Hepatocyte (in vitro differentiated cells): ENCODE results near the gene ATP5IF1. TPM values are rescaled to one million over a fixed set of nuclear protein-coding genes. Genes with fewer than 3 reads are reported as not detected.

ENCODE experiments used
- DNase-seq: peaks from one replicate; pipeline ENCODE4 v3.0.0-alpha.2; 2016; ENCODE audit warnings: low spot score
- H2AFZ ChIP-seq: fragments of 200-600 bp; sonication (generic); 2 replicates; pipeline ENCODE4 v1.6.0; 2016; ENCODE audit warnings: antibody characterized with exemption, mild to moderate bottlenecking
- H3K27ac ChIP-seq: fragments of 200-600 bp; sonication (generic); 2 replicates; pipeline ENCODE4 v1.5.1; 2016; ENCODE audit warnings: mild to moderate bottlenecking
- H3K27me3 ChIP-seq: fragments of 200-600 bp; sonication (generic); 2 replicates; pipeline ENCODE4 v1.6.1; 2016
- H3K36me3 ChIP-seq: fragments of 200-600 bp; sonication (generic); replicated peaks from 2 replicates; pipeline ENCODE4 v1.5.1; 2016; ENCODE audit warnings: low read depth; ENCODE audit not compliant: insufficient read depth
- H3K4me1 ChIP-seq: fragments of 200-600 bp; sonication (generic); 2 replicates; pipeline ENCODE4 v1.5.1; 2016; ENCODE audit warnings: mild to moderate bottlenecking, moderate library complexity; ENCODE audit not compliant: insufficient read depth
- H3K4me2 ChIP-seq: fragments of 200-600 bp; sonication (generic); 2 replicates; pipeline ENCODE4 v1.6.0; 2016
- H3K4me3 ChIP-seq: fragments of 200-600 bp; sonication (generic); 2 replicates; pipeline ENCODE4 v1.5.1; 2016; ENCODE audit warnings: mild to moderate bottlenecking
- H3K79me2 ChIP-seq: fragments of 200-600 bp; sonication (generic); 2 replicates; pipeline ENCODE4 v1.6.0; 2017; ENCODE audit warnings: mild to moderate bottlenecking
- H3K9me2 ChIP-seq: fragments of 200-600 bp; sonication (generic); replicated peaks from 2 replicates; pipeline ENCODE4 v1.6.0; 2017; ENCODE audit warnings: mild to moderate bottlenecking; ENCODE audit not compliant: insufficient read depth
- H3K9me3 ChIP-seq: fragments of 200-600 bp; sonication (generic); 2 replicates; pipeline ENCODE4 v1.5.1; 2016; ENCODE audit warnings: low read depth, mild to moderate bottlenecking
- H4K20me1 ChIP-seq: fragments of 200-600 bp; sonication (generic); 2 replicates; pipeline ENCODE4 v1.6.0; 2016; ENCODE audit warnings: mild to moderate bottlenecking; ENCODE audit not compliant: insufficient read depth, poor library complexity, severe bottlenecking
- EZH2 ChIP-seq: fragments of 200-600 bp; sonication (generic); IDR thresholded peaks from 2 replicates; pipeline ENCODE4 v1.6.1; 2016; ENCODE audit warnings: antibody characterized with exemption, mild to moderate bottlenecking, borderline replicate concordance
- EZH2phosphoT487 ChIP-seq: fragments of 200-600 bp; sonication (generic); IDR thresholded peaks from one replicate; pipeline ENCODE4 v1.6.1; 2018; ENCODE audit warnings: antibody characterized with exemption, mild to moderate bottlenecking, low read depth, moderate library complexity; ENCODE audit not compliant: unreplicated experiment, severe bottlenecking
- WGBS: methylation state at CpG from one replicate; pipeline ENCODE4 v1.1.6; 2016; ENCODE audit warnings: low lambda C conversion rate; ENCODE audit errors: missing lambda C conversion rate; 5-methylcytosine and 5-hydroxymethylcytosine counted together
- polyA plus RNA-seq: library from polyadenylated mRNA; unstranded; fragments of >200 nt; fragmentation: Nextera tagmentation; extraction: Ambion mirVana; gene quantifications from 2 replicates; pipeline ENCODE4 v1.2.1, GENCODE V29; 2016
- total RNA-seq: library from RNA; depleted of rRNA; stranded (reverse); fragments of >200 nt; gene quantifications from 2 replicates; pipeline ENCODE4 v1.2.3, GENCODE V29; 2014
- TF ChIP-seq, protein P1 (sequence below): fragments of 200-600 bp; sonication (generic); IDR thresholded peaks from 2 replicates; pipeline ENCODE4 v1.5.1; 2016; ENCODE audit warnings: antibody characterized with exemption, mild to moderate bottlenecking; ENCODE audit not compliant: poor library complexity

ATP5IF1 gene
- total and polyA plus RNA-seq, 2 experiments from 2014 or later: 249 to 503 TPM

DNA sequence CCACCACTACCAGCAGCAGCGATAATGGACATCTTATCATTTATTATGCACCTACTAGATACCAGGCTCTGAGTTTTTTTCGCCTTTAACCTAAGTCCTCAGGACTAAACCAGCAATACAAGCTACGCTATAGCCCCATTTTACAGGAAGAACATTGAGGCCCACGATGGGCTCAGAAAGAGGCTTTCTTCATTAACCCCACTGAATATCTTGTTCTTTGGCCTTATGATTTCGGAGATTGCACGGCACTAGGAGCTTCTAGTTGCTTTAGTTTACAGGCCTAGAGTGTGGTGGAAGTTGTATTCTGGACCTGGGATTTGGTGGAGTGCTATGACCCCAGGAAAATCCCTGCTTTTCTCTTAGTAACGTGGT, 24.9 kb downstream of the ATP5IF1 start:
- H3K27ac ChIP-seq: peak overlapping the region; percentile 91

DNA sequence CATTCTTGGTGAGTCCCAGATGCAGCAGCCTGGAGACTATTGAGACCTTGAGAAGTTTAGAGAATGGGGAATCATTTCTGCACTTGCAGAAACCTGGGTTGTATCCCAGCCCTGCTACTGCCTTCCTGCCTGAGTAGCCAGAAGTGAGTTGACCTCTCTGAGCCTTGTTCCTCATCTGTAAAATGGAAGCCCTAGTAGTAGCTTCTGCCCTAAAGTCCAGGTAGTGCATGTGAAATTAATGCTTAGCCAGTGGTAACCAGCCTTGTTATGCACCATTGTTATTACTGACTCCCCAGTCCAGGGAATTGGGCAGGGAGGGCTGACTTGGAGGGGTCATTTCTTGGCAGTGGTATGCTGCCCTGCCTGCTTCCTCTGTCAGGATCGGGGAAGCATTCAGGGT, 29.0 kb downstream of the ATP5IF1 start:
- peaks cover 100% of the 10 kb centered on the region for H3K79me2 ChIP-seq
- H3K4me1 ChIP-seq: peaks cover 31% of the 10 kb centered on the region
- TF ChIP-seq EZH2phosphoT487 (no peak), EZH2 (no peak)
- TF ChIP-seq, protein P1, sequence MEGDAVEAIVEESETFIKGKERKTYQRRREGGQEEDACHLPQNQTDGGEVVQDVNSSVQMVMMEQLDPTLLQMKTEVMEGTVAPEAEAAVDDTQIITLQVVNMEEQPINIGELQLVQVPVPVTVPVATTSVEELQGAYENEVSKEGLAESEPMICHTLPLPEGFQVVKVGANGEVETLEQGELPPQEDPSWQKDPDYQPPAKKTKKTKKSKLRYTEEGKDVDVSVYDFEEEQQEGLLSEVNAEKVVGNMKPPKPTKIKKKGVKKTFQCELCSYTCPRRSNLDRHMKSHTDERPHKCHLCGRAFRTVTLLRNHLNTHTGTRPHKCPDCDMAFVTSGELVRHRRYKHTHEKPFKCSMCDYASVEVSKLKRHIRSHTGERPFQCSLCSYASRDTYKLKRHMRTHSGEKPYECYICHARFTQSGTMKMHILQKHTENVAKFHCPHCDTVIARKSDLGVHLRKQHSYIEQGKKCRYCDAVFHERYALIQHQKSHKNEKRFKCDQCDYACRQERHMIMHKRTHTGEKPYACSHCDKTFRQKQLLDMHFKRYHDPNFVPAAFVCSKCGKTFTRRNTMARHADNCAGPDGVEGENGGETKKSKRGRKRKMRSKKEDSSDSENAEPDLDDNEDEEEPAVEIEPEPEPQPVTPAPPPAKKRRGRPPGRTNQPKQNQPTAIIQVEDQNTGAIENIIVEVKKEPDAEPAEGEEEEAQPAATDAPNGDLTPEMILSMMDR: no peak
- no peaks in the 10 kb centered on the region for H3K36me3 ChIP-seq
- H3K4me3 ChIP-seq: no peak overlapping the region
- DNase-seq: no peak
- 90% methylated on average over 1 of the region's 1 CpG for WGBS
- peak overlapping the region; percentile 86 for H3K4me2 ChIP-seq
- no peak overlapping the region for H3K27ac ChIP-seq
- no peaks in the 10 kb centered on the region for H3K9me2 ChIP-seq
- no peaks in the 10 kb centered on the region for H3K9me3 ChIP-seq
- no peaks in the 10 kb centered on the region for H3K27me3 ChIP-seq
- peaks cover 97% of the 10 kb centered on the region for H4K20me1 ChIP-seq
- no peak overlapping the region for H2AFZ ChIP-seq

More for the DNA sequence above, 24.9 kb downstream of the ATP5IF1 start:
- no peaks in the 10 kb centered on the region for H3K36me3 ChIP-seq
- no peaks in the 10 kb centered on the region for H3K9me2 ChIP-seq
- 35% methylated on average over 7 of the region's 7 CpGs for WGBS
- peak overlapping the region; percentile 86 for H3K4me2 ChIP-seq
- H3K27me3 ChIP-seq: no peaks in the 10 kb centered on the region
- H3K4me1 ChIP-seq: peaks cover 15% of the 10 kb centered on the region
- TF ChIP-seq, protein P1: no peak
- TF ChIP-seq EZH2phosphoT487: no peak
- H3K79me2 ChIP-seq: peaks cover 64% of the 10 kb centered on the region
- H3K9me3 ChIP-seq: no peaks in the 10 kb centered on the region
- DNase-seq: no peak
- no peak overlapping the region for H2AFZ ChIP-seq
- H4K20me1 ChIP-seq: peaks cover 57% of the 10 kb centered on the region
- H3K4me3 ChIP-seq: peak overlapping the region; percentile 83

DNA sequence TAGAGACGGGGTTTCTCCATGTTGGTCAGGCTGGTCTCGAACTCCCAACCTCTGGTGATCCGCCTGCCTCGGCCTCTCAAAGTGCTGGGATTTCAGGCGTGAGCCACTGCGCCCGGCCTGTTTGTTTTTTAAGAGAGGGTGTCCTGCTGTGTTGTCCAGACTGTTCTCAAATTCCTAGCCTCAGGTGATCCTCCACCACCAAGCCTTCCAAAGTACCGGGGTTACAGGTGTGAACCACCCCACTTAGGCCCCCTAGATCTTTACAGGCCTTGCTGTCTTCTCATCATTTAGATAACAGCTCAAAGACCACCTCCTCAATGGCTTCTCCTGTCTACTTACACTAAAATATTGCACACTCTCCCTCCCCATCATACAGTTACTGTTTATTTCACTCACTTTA, 29.7 kb downstream of the ATP5IF1 start:
- peak overlapping the region; percentile 86 for H3K4me2 ChIP-seq
- 83% methylated on average over 8 of the region's 8 CpGs for WGBS
- TF ChIP-seq EZH2 (no peak), EZH2phosphoT487 (no peak)
- TF ChIP-seq, protein P1: no peak

DNA sequence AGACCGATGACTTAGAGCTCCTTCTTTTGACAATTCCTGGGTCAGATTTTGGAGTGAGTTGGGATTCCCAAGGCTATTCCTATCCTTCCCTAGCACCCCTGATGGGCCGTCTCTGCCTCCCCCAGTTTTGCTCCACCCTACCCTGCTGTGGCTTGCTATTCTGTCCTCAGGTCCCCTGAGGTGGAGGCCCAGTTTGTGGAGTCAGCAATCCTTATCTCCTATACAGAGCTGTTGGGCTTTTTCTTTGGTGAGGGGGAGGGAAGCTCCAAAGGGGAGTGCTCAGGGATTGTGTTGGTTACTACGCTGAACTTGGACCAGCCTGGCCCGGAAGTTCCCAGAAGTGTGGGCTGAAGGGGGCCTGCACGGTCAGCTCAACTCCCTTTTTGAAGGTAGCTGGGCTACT, 31.0 kb downstream of the ATP5IF1 start:
- no peaks in the 10 kb centered on the region for H3K36me3 ChIP-seq
- peak; percentile 54 for DNase-seq
- WGBS: 22% methylated on average over 5 of the region's 5 CpGs
- no peaks in the 10 kb centered on the region for H3K9me2 ChIP-seq
- H3K9me3 ChIP-seq: no peaks in the 10 kb centered on the region
- no peak overlapping the region for H3K4me3 ChIP-seq
- peaks cover 100% of the 10 kb centered on the region for H3K79me2 ChIP-seq
- no peak overlapping the region for H2AFZ ChIP-seq
- H4K20me1 ChIP-seq: peaks cover 95% of the 10 kb centered on the region
- H3K4me2 ChIP-seq: peak overlapping the region; percentile 50
- H3K4me1 ChIP-seq: peaks cover 31% of the 10 kb centered on the region
- H3K27ac ChIP-seq: peak overlapping the region; percentile 50
- TF ChIP-seq, protein P1: no peak
- TF ChIP-seq EZH2phosphoT487: no peak
- TF ChIP-seq EZH2: no peak
- H3K27me3 ChIP-seq: no peaks in the 10 kb centered on the region

More for the DNA sequence above, 29.7 kb downstream of the ATP5IF1 start:
- Histone ChIP-seq H3K27me3 (no peaks in the 10 kb centered on the region), H3K36me3 (no peaks in the 10 kb centered on the region), H3K79me2 (peaks cover 100% of the 10 kb centered on the region), H3K27ac (no peak overlapping the region), H3K9me3 (no peaks in the 10 kb centered on the region), H4K20me1 (peaks cover 96% of the 10 kb centered on the region), H3K4me3 (no peak overlapping the region), H2AFZ (no peak overlapping the region), H3K9me2 (no peaks in the 10 kb centered on the region), H3K4me1 (peaks cover 31% of the 10 kb centered on the region)
- no peak for DNase-seq
